GM21737 (cell line): Measurements from ENCODE around the gene PTPRD.

Source experiments
- ATAC-seq: cut with Tn5 transposase; IDR thresholded peaks from one replicate; pipeline ENCODE4 v1.9.1; 2021; ENCODE audit warnings: mild to moderate bottlenecking, moderate library complexity; ENCODE audit not compliant: unreplicated experiment

Gene PTPRD

GRCh38 chr9:8332871-8333270 lies 2279.9 kb downstream of the PTPRD start:
- no peak for ATAC-seq

- ATAC-seq = no peak
Observed at GRCh38 chr9:8332331-8332650, 2280.5 kb downstream of the PTPRD start.

- ATAC-seq = no peak
Observed at GRCh38 chr9:8331507-8332330, 2281.1 kb downstream of the PTPRD start.

GRCh38 chr9:8329561-8330283 lies 2283.1 kb downstream of the PTPRD start:
- no peak for ATAC-seq

GRCh38 chr9:8315211-8315610 lies 2297.6 kb downstream of the PTPRD start:
- no peak for ATAC-seq

GRCh38 chr9:8309258-8309657 lies 2303.5 kb downstream of the PTPRD start:
- no peak for ATAC-seq

GRCh38 chr9:8304720-8305119 lies 2308.1 kb downstream of the PTPRD start:
- no peak for ATAC-seq

GRCh38 chr9:8301296-8301695 lies 2311.5 kb downstream of the PTPRD start:
- no peak for ATAC-seq

- ATAC-seq = no peak
Observed at GRCh38 chr9:8297047-8297446, 2315.8 kb downstream of the PTPRD start.

GRCh38 chr9:8292657-8293056 lies 2320.1 kb downstream of the PTPRD start:
- ATAC-seq = no peak

- ATAC-seq = no peak
Observed at GRCh38 chr9:8289681-8290080, 2323.1 kb downstream of the PTPRD start.

GRCh38 chr9:8287970-8288369 lies 2324.8 kb downstream of the PTPRD start:
- no peak for ATAC-seq

- ATAC-seq = no peak
Observed at GRCh38 chr9:8287501-8287900, 2325.3 kb downstream of the PTPRD start.

- ATAC-seq = no peak
Observed at GRCh38 chr9:8284884-8285283, 2327.9 kb downstream of the PTPRD start.

GRCh38 chr9:8282535-8282934 lies 2330.3 kb downstream of the PTPRD start:
- ATAC-seq = no peak

- no peak for ATAC-seq
Observed at GRCh38 chr9:8280811-8281210, 2332.0 kb downstream of the PTPRD start.

- no peak for ATAC-seq
Observed at GRCh38 chr9:8278048-8278447, 2334.8 kb downstream of the PTPRD start.

GRCh38 chr9:8270235-8270634 lies 2342.6 kb downstream of the PTPRD start:
- ATAC-seq = no peak

- no peak for ATAC-seq
Observed at GRCh38 chr9:8268881-8269280, 2343.9 kb downstream of the PTPRD start.

GRCh38 chr9:8268216-8268878 lies 2344.5 kb downstream of the PTPRD start:
- ATAC-seq = no peak

- no peak for ATAC-seq
Observed at GRCh38 chr9:8267636-8268035, 2345.2 kb downstream of the PTPRD start.

GRCh38 chr9:8266861-8267260 lies 2345.9 kb downstream of the PTPRD start:
- ATAC-seq = no peak
